ENCODE measurements around the gene SEMA4F. TPM values are rescaled to one million over a fixed set of nuclear protein-coding genes. Genes with fewer than 3 reads are reported as not detected.

The SEMA4F gene
- total RNA-seq, 1 experiment from 2014 or later: 7.6 TPM

DNA sequence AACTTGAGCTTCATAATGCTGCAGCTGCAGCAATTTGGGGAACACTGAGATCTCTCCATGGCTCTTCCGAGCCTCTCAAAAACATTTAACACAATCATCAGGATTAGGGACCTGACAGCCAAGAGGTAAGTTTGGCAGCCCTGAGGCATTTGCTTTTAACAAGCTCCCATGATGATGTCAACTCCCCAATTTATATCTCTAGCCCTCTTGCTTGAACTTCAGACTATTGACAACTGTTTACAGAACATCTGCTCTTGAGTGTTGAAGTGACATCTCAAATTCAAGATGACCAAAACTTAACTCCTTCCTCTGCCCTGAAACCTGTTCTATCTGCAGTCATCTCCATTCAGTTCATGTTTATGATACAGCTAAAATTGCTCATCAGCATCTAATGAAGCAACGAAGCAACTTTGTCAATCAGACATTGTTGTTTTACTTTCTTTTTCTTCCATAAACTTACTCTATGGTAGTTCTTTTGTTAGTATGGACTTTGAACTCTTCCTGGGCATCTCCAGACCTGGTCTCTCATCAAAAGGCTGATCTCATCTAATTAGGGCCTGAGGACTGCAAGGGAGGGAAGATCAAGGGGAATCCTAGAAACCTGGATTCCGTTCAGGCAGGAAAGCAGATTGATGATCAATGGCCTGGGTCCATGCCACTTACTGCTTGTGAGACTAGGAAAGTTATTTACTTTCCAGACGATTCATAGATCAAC, 48.1 kb downstream of the SEMA4F start:
- intact Hi-C loops (cut with micrococcal nuclease; ENCODE audit: unreplicated experiment): no loop called here
- no peak for DNase-seq

DNA sequence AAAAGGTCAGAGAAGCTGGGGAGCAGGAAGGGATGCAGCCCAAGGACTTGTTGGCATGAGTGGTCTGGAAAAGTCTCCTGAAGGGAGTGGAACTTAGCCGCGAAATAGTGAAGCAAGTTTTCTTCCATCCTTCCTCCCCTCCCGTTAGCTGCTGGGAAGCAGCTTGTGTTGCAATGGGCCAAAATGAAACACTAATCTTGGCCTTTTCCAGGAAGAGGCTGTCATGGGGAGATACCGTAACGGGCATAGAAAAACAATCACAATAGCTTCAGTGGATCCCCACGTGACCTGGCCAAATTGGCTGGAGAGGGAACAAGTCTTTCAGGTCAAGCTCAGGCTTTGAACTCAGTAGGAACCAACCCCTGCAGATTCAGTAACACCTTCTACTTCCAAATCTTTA, 49.3 kb downstream of the SEMA4F start:
- ChIA-PET CTCF (no interaction called here), POLR2A (no interaction called here)
- no peaks in the 10 kb centered on the region; the same call in 1 of the 2 replicates for H3K27me3 ChIP-seq (replicated peaks; ENCODE audit: control insufficient read depth, insufficient read depth, low read length)
- no peaks in the 10 kb centered on the region; the same call in 1 of the 2 replicates for H3K9me3 ChIP-seq
- H3K36me3 ChIP-seq (ENCODE audit: control insufficient read depth, insufficient read depth, low read length): no peaks in the 10 kb centered on the region
- H3K4me3 ChIP-seq (ENCODE audit: low read depth, low read length): no peak overlapping the region
- BruUV-seq (replicated peaks): no TSS peak
- no peak overlapping the region for H3K27ac Mint-ChIP-seq (ENCODE audit: unreplicated experiment)
- no peak overlapping the region for H3K4me3 Mint-ChIP-seq (ENCODE audit: unreplicated experiment)
- H3K27me3 Mint-ChIP-seq (ENCODE audit: insufficient read depth, unreplicated experiment): peaks cover 8% of the 10 kb centered on the region
- intact Hi-C loops (cut with micrococcal nuclease; ENCODE audit: unreplicated experiment): no loop called here
- peaks cover 10% of the 10 kb centered on the region for H3K9me3 Mint-ChIP-seq (ENCODE audit: unreplicated experiment)
- peaks cover 7% of the 10 kb centered on the region for H3K4me1 Mint-ChIP-seq (ENCODE audit: low read depth, unreplicated experiment)
- DNase-seq: no peak
- TF ChIP-seq, protein P1, sequence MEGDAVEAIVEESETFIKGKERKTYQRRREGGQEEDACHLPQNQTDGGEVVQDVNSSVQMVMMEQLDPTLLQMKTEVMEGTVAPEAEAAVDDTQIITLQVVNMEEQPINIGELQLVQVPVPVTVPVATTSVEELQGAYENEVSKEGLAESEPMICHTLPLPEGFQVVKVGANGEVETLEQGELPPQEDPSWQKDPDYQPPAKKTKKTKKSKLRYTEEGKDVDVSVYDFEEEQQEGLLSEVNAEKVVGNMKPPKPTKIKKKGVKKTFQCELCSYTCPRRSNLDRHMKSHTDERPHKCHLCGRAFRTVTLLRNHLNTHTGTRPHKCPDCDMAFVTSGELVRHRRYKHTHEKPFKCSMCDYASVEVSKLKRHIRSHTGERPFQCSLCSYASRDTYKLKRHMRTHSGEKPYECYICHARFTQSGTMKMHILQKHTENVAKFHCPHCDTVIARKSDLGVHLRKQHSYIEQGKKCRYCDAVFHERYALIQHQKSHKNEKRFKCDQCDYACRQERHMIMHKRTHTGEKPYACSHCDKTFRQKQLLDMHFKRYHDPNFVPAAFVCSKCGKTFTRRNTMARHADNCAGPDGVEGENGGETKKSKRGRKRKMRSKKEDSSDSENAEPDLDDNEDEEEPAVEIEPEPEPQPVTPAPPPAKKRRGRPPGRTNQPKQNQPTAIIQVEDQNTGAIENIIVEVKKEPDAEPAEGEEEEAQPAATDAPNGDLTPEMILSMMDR (IDR thresholded peaks at IDR 0.05; ENCODE audit: insufficient read depth in 1 of 2, low read depth in 1 of 2, low read length in 1 of 2, severe bottlenecking in 1 of 2, unreplicated experiment in 1 of 2): no peak
- no peaks in the 10 kb centered on the region for H3K4me1 ChIP-seq
- no peaks in the 10 kb centered on the region for H3K36me3 Mint-ChIP-seq (ENCODE audit: insufficient read depth, unreplicated experiment)

More for the DNA sequence above, 48.1 kb downstream of the SEMA4F start:
- Mint-ChIP-seq H3K9me3 (ENCODE audit: unreplicated experiment) (peaks cover 10% of the 10 kb centered on the region), H3K36me3 (ENCODE audit: insufficient read depth, unreplicated experiment) (no peaks in the 10 kb centered on the region), H3K27ac (ENCODE audit: unreplicated experiment) (no peak overlapping the region), H3K4me1 (ENCODE audit: low read depth, unreplicated experiment) (peaks cover 7% of the 10 kb centered on the region), H3K4me3 (ENCODE audit: unreplicated experiment) (no peak overlapping the region), H3K27me3 (ENCODE audit: insufficient read depth, unreplicated experiment) (peaks cover 8% of the 10 kb centered on the region)
- ChIA-PET POLR2A (no interaction called here), CTCF (interaction anchor here (0.7 to 1.0 kb wide), 2 partner anchors 12 to 944 kb away, joined by 3 to 4 read pairs; no protein-coding TSS in a partner anchor)
- TF ChIP-seq, protein P1 (IDR thresholded peaks at IDR 0.05; ENCODE audit: insufficient read depth in 1 of 2, low read depth in 1 of 2, low read length in 1 of 2, severe bottlenecking in 1 of 2, unreplicated experiment in 1 of 2): no peak
- Histone ChIP-seq H3K4me1 (peaks cover 5% of the 10 kb centered on the region), H3K9me3 (no peaks in the 10 kb centered on the region; the same call in 1 of the 2 replicates), H3K4me3 (ENCODE audit: low read depth, low read length) (no peak overlapping the region), H3K36me3 (ENCODE audit: control insufficient read depth, insufficient read depth, low read length) (no peaks in the 10 kb centered on the region; the same call in 1 of the 2 replicates), H3K27me3 (replicated peaks; ENCODE audit: control insufficient read depth, insufficient read depth, low read length) (no peaks in the 10 kb centered on the region; the same call in 1 of the 2 replicates)
- no TSS peak for BruUV-seq (replicated peaks)

DNA sequence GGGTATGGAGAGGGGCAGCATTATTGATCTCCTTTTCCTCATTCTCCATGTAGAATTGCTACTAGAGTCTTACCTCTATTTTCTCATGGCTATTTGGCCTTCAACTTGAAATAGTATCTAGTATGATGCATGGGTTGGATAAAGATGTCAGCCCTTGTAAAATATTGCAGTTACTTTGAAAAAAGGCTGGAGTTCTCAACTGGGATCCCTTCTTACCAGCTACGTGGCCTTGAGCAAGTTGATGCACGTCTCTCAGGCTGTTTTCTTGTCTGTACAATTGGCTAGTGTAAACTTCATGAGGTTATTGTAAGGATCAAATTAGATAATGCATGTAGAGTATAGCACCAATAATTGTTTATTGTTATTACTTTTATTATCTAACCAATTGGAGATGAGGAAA, 50.2 kb downstream of the SEMA4F start:
- CTCF ChIA-PET: no interaction called here

More for the DNA sequence above, 50.2 kb downstream of the SEMA4F start:
- Histone ChIP-seq H3K4me1 (no peaks in the 10 kb centered on the region), H3K9me3 (no peaks in the 10 kb centered on the region; the same call in 1 of the 2 replicates), H3K4me3 (ENCODE audit: low read depth, low read length) (no peak overlapping the region), H3K36me3 (ENCODE audit: control insufficient read depth, insufficient read depth, low read length) (no peaks in the 10 kb centered on the region), H3K27me3 (replicated peaks; ENCODE audit: control insufficient read depth, insufficient read depth, low read length) (no peaks in the 10 kb centered on the region; the same call in 1 of the 2 replicates)
- peaks cover 8% of the 10 kb centered on the region for H3K27me3 Mint-ChIP-seq (ENCODE audit: insufficient read depth, unreplicated experiment)
- BruUV-seq (replicated peaks): no TSS peak
- no peaks in the 10 kb centered on the region for H3K36me3 Mint-ChIP-seq (ENCODE audit: insufficient read depth, unreplicated experiment)
- H3K27ac Mint-ChIP-seq (ENCODE audit: unreplicated experiment): no peak overlapping the region
- intact Hi-C loops (cut with micrococcal nuclease; ENCODE audit: unreplicated experiment): no loop called here
- H3K4me3 Mint-ChIP-seq (ENCODE audit: unreplicated experiment): no peak overlapping the region
- TF ChIP-seq, protein P1 (IDR thresholded peaks at IDR 0.05; ENCODE audit: insufficient read depth in 1 of 2, low read depth in 1 of 2, low read length in 1 of 2, severe bottlenecking in 1 of 2, unreplicated experiment in 1 of 2): no peak
- peaks cover 7% of the 10 kb centered on the region for H3K4me1 Mint-ChIP-seq (ENCODE audit: low read depth, unreplicated experiment)
- H3K9me3 Mint-ChIP-seq (ENCODE audit: unreplicated experiment): peaks cover 10% of the 10 kb centered on the region
- POLR2A ChIA-PET: no interaction called here
- DNase-seq: no peak
